ENCODE results near the gene ARGLU1.

DNA sequence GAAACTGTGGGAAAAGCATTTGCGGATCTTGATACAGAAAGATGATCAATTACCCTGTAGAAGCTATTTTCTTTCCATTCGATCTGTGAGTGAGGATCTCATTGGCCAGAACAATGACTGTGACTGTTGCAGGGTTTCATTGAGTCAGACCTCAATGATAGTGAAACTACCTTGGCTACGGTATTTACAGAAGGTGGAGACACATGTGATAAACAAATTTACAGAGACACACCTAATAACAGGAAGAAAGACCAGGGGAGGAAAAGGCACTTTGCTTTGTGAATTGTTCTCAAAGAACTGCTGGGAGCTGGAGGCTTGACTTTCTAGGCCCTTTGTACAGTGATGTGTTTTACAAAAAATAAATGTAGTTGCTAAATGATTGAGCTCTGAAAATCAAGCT, 19.9 kb upstream of the ARGLU1 start:
- TF ChIP-seq, protein P1, sequence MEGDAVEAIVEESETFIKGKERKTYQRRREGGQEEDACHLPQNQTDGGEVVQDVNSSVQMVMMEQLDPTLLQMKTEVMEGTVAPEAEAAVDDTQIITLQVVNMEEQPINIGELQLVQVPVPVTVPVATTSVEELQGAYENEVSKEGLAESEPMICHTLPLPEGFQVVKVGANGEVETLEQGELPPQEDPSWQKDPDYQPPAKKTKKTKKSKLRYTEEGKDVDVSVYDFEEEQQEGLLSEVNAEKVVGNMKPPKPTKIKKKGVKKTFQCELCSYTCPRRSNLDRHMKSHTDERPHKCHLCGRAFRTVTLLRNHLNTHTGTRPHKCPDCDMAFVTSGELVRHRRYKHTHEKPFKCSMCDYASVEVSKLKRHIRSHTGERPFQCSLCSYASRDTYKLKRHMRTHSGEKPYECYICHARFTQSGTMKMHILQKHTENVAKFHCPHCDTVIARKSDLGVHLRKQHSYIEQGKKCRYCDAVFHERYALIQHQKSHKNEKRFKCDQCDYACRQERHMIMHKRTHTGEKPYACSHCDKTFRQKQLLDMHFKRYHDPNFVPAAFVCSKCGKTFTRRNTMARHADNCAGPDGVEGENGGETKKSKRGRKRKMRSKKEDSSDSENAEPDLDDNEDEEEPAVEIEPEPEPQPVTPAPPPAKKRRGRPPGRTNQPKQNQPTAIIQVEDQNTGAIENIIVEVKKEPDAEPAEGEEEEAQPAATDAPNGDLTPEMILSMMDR (IDR thresholded peaks at IDR 0.05) = no peak
- no peak for TF ChIP-seq ZFX (IDR thresholded peaks at IDR 0.05; ENCODE audit: borderline replicate concordance)

All from 22Rv1 (cell line).